GM23248 (cell line): ENCODE measurements around the gene GPR155.

ENCODE experiments used
- EZH2 ChIP-seq: fragments of 200-600 bp; sonication (generic); IDR thresholded peaks from 2 replicates; pipeline ENCODE4 v1.6.1; 2018; ENCODE audit warnings: antibody characterized with exemption, mild to moderate bottlenecking; ENCODE audit not compliant: insufficient read depth, poor library complexity, severe bottlenecking
- EZH2phosphoT487 ChIP-seq: fragments of 200-600 bp; sonication (generic); IDR thresholded peaks from 2 replicates; pipeline ENCODE4 v1.6.1; 2018; ENCODE audit warnings: antibody characterized with exemption, moderate library complexity, mild to moderate bottlenecking, low read depth; ENCODE audit not compliant: insufficient read depth

DNA sequence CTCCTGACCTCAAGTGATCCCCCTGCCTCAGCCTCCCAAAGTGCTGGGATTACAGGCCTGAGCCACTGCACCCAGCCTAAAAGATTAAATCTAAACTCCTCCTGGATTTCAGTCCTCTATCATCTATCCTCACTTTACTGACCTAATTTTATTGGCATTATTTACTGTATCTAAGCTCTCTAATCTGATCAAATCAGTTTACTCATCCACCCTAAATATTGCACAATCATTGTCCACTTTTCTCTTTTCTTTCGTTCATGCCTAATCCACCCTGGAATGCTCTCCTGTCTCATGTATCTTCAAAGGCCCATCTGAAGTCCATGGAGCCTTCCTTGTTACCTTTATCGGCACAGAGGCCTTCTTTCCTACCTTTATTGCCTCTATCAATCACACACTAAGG is 31.6 kb upstream of the GPR155 start:
- no peak for TF ChIP-seq EZH2
- no peak for TF ChIP-seq EZH2phosphoT487
